Measurements from ENCODE around the gene C1QL2.

C1QL2 gene

DNA sequence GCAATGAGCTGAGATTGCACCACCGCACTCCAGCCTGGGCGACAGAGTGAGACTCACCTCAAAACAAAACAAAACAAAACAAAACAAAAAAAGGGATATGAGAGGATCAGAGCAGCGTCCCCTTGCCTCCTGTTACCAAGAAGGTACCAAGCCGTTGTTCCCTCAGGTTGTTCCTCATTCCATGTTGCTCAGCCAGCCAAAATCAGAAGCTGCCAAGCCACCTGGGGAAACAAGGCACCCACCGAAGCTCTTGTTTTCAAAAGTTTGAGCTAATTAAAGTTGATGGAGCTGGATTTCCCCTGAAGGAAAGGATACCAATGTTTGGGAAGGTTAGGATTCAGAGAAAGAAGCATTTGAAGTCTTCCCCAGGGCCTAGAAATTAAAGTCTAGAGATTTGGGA lies 43.3 kb upstream of the C1QL2 start:
- DNase-seq (ENCODE audit: low read depth in 2 of 2), result no peak
- TF ChIP-seq, protein P1, sequence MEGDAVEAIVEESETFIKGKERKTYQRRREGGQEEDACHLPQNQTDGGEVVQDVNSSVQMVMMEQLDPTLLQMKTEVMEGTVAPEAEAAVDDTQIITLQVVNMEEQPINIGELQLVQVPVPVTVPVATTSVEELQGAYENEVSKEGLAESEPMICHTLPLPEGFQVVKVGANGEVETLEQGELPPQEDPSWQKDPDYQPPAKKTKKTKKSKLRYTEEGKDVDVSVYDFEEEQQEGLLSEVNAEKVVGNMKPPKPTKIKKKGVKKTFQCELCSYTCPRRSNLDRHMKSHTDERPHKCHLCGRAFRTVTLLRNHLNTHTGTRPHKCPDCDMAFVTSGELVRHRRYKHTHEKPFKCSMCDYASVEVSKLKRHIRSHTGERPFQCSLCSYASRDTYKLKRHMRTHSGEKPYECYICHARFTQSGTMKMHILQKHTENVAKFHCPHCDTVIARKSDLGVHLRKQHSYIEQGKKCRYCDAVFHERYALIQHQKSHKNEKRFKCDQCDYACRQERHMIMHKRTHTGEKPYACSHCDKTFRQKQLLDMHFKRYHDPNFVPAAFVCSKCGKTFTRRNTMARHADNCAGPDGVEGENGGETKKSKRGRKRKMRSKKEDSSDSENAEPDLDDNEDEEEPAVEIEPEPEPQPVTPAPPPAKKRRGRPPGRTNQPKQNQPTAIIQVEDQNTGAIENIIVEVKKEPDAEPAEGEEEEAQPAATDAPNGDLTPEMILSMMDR (IDR thresholded peaks at IDR 0.05; ENCODE audit: low read depth, low read length), result no peak
- H3K4me3 ChIP-seq (replicated peaks in 1 of 2; ENCODE audit: low read depth in 2 of 2, low read length in 2 of 2), result no peak overlapping the region

- H3K4me3 ChIP-seq (replicated peaks in 1 of 2; ENCODE audit: low read depth in 2 of 2, low read length in 2 of 2), result no peak overlapping the region
These were observed 39.8 kb upstream of the C1QL2 start for GRCh38 chr2:119198240-119198840.

GRCh38 chr2:119197529-119198239 lies 39.1 kb upstream of the C1QL2 start:
- TF ChIP-seq, protein P1 (IDR thresholded peaks at IDR 0.05; ENCODE audit: low read depth, low read length), result no peak
- no peak overlapping the region for H3K4me3 ChIP-seq (replicated peaks in 1 of 2; ENCODE audit: low read depth in 2 of 2, low read length in 2 of 2)
- DNase-seq (ENCODE audit: low read depth in 2 of 2), result peak in 1 of 2 donors; percentile 40

More at GRCh38 chr2:119198240-119198840, 39.8 kb upstream of the C1QL2 start:
- TF ChIP-seq, protein P1 (IDR thresholded peaks at IDR 0.05; ENCODE audit: low read depth, low read length), result no peak
- peak; percentile 25 to 70 for DNase-seq (ENCODE audit: low read depth in 2 of 2)

- no peak overlapping the region for H3K4me3 ChIP-seq (replicated peaks in 1 of 2; ENCODE audit: low read depth in 2 of 2, low read length in 2 of 2)
- TF ChIP-seq, protein P1 (IDR thresholded peaks at IDR 0.05; ENCODE audit: low read depth, low read length), result no peak
- DNase-seq (ENCODE audit: low read depth in 2 of 2), result no peak
These were observed 38.5 kb upstream of the C1QL2 start for GRCh38 chr2:119197126-119197405.

GRCh38 chr2:119196301-119197125 lies 38.0 kb upstream of the C1QL2 start:
- no peak overlapping the region for H3K4me3 ChIP-seq (replicated peaks in 1 of 2; ENCODE audit: low read depth in 2 of 2, low read length in 2 of 2)
- DNase-seq (ENCODE audit: low read depth in 2 of 2), result peak; percentile 16 to 47
- TF ChIP-seq, protein P1 (IDR thresholded peaks at IDR 0.05; ENCODE audit: low read depth, low read length), result no peak

GRCh38 chr2:119195887-119196286 lies 37.3 kb upstream of the C1QL2 start:
- TF ChIP-seq, protein P1 (IDR thresholded peaks at IDR 0.05; ENCODE audit: low read depth, low read length), result no peak
- no peak overlapping the region for H3K4me3 ChIP-seq (replicated peaks in 1 of 2; ENCODE audit: low read depth in 2 of 2, low read length in 2 of 2)
- DNase-seq (ENCODE audit: low read depth in 2 of 2), result no peak
